Measurements from ENCODE around the gene SPATA17. TPM values are rescaled to one million over a fixed set of nuclear protein-coding genes. Genes with fewer than 3 reads are reported as not detected.

SPATA17 gene
- total and polyA plus RNA-seq, 9 donors = 0.16 to 8.5 (median 0.75) TPM

DNA sequence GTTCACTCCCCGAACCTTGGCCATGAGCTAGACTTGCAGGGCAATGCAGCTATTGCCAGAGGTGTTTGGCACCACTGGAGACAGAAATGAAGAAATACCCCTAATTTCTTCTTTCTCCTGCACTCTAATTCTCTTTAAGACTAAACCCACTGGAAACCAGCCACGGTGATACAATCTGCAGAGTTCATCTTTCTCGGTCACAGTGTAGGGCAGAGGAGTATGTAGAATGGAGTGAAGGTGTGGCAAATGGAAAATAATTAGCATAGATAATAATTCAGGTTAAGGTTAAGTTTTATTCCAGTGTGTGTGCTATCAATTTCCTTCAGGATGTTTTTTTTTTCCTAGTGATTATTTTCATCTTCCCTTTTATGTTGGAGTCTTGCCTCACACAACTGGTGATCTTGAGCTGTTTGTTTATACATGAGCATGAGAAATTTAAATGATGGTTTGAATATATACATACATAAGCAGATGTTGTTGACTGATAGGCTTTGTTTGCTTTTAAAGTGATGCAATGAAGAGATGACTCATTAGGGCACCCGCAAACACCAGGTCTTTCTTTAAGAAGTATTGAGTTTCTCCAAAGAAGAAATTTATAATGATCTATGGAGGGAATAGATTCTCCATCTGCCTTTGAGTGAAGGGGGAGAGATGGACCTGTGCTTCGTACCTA, 81.9 kb downstream of the SPATA17 start:
- WGBS, 3 donors = 87 to 91% (median 89%) methylated on average over 5 of the region's 5 CpGs

GRCh38 chr1:217715681-217716080, 84.5 kb downstream of the SPATA17 start:
- Histone ChIP-seq H3K9me3 (no peaks in the 10 kb centered on the region), H3K36me3 (no peaks in the 10 kb centered on the region), H3K27ac (no peak overlapping the region), H3K27me3 (no peaks in the 10 kb centered on the region), H3K4me3 (no peak overlapping the region), H3K4me1 (ENCODE audit: insufficient read depth) (no peaks in the 10 kb centered on the region)
- intact Hi-C loops (cut with DNase I) = no loop called here
- DNase-seq = no peak
- 41 to 83% (median 49%) methylated on average over 4 of the region's 4 CpGs for WGBS, 3 donors
- TF ChIP-seq POLR2A (IDR thresholded peaks at IDR 0.05) (no peak), CTCF (IDR thresholded peaks at IDR 0.05) (no peak), EP300 (IDR thresholded peaks at IDR 0.05) (no peak)

More for the DNA sequence above, 81.9 kb downstream of the SPATA17 start:
- TF ChIP-seq POLR2A (IDR thresholded peaks at IDR 0.05) (no peak), CTCF (IDR thresholded peaks at IDR 0.05) (no peak), EP300 (IDR thresholded peaks at IDR 0.05) (no peak)
- no peak for DNase-seq
- Histone ChIP-seq H3K9me3 (no peaks in the 10 kb centered on the region), H3K36me3 (no peaks in the 10 kb centered on the region), H3K27me3 (no peaks in the 10 kb centered on the region), H3K4me3 (no peak overlapping the region), H3K4me1 (ENCODE audit: insufficient read depth) (no peaks in the 10 kb centered on the region), H3K27ac (no peak overlapping the region)
- intact Hi-C loops (cut with DNase I) = no loop called here

- no peaks in the 10 kb centered on the region for H3K4me1 ChIP-seq (ENCODE audit: insufficient read depth)
- H3K4me3 ChIP-seq = no peak overlapping the region
- 83 to 93% (median 88%) methylated on average over 1 of the region's 1 CpG for WGBS, 3 donors
- H3K9me3 ChIP-seq = no peaks in the 10 kb centered on the region
- intact Hi-C loops (cut with DNase I) = no loop called here
- no peak for DNase-seq
- H3K36me3 ChIP-seq = no peaks in the 10 kb centered on the region
- no peak overlapping the region for H3K27ac ChIP-seq
- no peak for TF ChIP-seq POLR2A (IDR thresholded peaks at IDR 0.05)
- no peak for TF ChIP-seq CTCF (IDR thresholded peaks at IDR 0.05)
- TF ChIP-seq EP300 (IDR thresholded peaks at IDR 0.05) = no peak
- H3K27me3 ChIP-seq = no peaks in the 10 kb centered on the region
These were observed 86.8 kb downstream of the SPATA17 start for GRCh38 chr1:217717959-217718358.

GRCh38 chr1:217718873-217719272, 87.7 kb downstream of the SPATA17 start:
- Histone ChIP-seq H3K4me1 (ENCODE audit: insufficient read depth) (no peaks in the 10 kb centered on the region), H3K4me3 (no peak overlapping the region), H3K36me3 (no peaks in the 10 kb centered on the region), H3K27ac (no peak overlapping the region), H3K27me3 (no peaks in the 10 kb centered on the region), H3K9me3 (no peaks in the 10 kb centered on the region)
- WGBS, 3 donors = 75 to 81% (median 81%) methylated on average over 2 of the region's 2 CpGs
- intact Hi-C loops (cut with DNase I) = no loop called here
- DNase-seq = no peak
- TF ChIP-seq EP300 (IDR thresholded peaks at IDR 0.05) (no peak), CTCF (IDR thresholded peaks at IDR 0.05) (no peak), POLR2A (IDR thresholded peaks at IDR 0.05) (no peak)
